Skin of body (tissue), 2 donors: Measurements from ENCODE around the gene FBXO9. TPM values are rescaled to one million over a fixed set of nuclear protein-coding genes. Genes with fewer than 3 reads are reported as not detected.

ENCODE experiments used
- DNase-seq: peaks from one replicate; lab custom pipeline; 2025; lab: John Stamatoyannopoulos, UW
- total RNA-seq: library from RNA; depleted of rRNA; stranded (reverse); fragments of >200 nt; gene quantifications from one replicate; pipeline ENCODE4 v1.2.3, GENCODE V29; 2014

The FBXO9 gene
- total RNA-seq, 1 donor from 2014 or later, result 46.7 TPM

DNA sequence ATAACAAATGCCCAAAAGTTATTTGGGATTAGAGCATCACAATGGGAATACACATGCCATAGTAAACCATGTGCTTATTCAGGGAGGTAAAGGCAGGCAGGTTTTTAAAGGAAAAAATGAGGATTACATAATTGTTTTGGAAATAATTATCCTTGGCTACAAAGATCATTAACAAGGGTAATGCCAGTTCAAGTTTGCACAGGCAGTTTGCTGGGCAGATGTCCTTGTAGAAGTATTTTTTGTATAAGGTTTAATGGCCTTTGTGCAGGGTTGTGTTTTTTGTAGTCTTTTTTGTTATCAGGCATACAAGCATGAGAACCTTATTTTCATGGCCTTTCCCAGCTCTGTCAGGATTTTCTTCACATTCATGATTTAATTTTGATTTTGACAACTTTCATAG, 24.7 kb downstream of the FBXO9 start:
- no peak for DNase-seq

DNA sequence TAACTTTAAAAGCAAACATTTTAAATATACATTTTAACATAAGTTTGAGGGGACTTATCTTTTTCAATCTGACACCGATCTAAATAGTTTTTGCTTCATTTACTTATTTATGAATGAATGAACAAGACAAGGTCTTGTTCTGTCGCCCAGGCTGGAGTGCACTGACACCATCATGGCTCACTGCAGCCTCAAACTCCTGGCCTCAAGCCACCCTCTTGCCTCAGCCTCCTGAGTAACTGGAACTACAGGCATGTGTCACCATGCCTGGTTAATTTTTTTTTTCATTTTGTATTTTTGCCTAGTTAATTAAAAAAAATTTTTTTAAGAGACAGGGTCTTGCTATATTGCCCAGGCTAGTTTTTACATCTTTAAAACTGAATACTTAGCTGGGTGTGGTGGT, 25.4 kb downstream of the FBXO9 start:
- no peak for DNase-seq

DNA sequence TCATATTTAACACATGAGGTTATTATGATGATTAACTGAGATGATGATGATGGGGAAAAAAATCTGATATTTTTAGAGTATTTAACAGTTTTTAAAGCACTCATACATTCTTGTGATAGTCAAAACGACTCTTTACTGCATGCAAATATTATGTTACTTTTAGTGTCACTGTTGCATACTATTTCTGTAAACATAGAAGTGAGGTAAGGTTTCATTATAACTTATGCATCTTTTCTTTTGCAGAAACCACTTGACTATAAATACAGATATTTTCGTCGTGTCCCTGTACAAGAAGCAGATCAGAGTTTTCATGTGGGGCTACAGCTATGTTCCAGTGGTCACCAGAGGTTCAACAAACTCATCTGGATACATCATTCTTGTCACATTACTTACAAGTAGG, 30.1 kb downstream of the FBXO9 start:
- DNase-seq, result no peak

DNA sequence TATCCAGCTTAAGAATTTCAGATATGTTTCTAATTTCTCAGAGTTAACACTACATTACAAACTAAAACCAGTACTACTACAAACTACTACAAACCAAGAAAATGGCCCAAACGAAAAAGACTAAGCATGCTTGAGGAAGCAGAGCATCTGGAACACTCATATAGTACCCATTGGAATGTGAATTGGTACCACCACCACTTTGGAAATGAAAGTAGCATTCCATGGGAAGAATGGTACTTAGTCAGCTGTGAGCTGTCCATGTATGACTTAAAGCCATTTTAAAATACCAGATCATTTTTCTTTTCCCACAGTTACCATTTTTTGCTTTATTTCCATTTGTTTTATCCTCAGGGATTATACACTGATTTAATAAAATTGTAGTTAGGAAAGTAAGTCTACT, 30.5 kb downstream of the FBXO9 start:
- no peak for DNase-seq

DNA sequence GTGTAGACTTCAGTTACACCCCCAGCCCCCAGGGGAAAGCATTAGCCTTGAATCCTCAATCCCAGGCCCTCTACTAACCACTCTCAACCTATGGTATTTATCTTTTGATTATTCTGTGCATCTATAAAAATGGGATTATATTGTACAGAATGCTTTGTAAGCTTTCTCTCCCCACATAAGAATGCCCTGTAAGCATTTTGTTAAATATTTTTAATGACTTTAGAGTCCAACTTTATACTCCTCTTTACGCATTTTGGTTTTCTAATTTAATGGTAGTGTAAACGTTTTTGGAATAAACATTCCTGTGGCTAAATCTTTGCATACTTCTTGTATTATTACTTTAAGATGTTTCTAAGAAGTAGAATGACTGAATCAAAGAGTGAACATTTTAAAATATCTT, 35.4 kb downstream of the FBXO9 start:
- DNase-seq, result no peak

DNA sequence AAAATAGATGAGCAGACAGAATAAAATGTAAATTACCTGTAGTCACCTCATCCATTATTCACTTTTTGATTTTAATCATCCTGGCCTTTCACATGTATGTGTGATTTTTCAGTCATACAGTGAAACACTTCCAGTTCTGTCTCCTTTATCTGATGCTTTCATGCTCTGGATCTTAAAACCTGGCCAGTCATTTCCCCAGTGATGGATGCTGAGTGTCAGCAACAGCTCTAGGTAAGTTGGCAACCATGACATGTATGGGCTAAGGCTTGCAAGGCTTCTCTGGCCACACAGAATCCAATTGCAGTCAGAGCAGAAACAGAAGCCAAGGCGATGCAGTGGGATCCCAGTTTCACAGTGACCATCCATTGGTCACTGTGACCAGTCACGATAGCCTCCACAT, 35.8 kb downstream of the FBXO9 start:
- no peak for DNase-seq

GRCh38 chr6:53103993-53104675, 38.9 kb downstream of the FBXO9 start:
- DNase-seq, result no peak

DNA sequence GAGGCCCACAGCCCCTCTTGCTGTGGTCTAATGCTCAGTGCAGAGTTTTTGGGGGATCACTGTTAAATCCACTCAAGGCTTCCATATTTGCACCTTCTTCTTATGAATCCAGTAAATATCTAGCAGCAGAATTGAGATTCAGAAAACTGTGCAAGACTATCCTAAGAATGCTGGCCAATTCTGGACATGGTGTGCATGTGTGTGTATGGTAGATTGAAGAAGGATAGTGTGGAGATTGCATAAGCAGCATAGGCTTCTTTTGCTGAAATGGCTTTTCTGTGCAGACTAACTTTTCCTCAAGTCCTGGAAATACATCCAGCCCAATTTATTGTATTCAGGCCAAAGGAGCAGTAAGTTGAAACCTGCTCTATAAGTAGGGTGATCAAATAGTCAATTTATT, 39.7 kb downstream of the FBXO9 start:
- DNase-seq, result no peak

DNA sequence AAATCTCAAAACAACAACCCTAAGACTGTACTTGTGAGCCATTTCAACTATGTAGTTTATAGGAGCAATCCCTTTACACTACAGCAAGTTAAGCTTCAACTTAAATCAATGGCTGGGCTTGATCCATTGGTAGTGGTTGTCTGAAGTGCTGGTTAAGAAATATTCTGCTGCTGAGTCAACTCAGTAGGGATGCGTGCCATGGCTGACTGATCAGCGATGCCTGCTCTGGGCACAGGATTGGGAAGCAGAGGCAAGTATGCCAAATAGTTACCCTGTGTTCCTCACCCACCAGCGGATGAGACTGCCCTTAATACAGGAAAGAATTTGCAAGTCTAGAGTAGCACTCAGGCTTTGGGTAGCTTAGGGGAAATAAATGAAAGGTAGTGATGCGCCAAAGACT, 41.9 kb downstream of the FBXO9 start:
- no peak for DNase-seq

- no peak for DNase-seq
Measured at GRCh38 chr6:53109612-53110011, 44.4 kb downstream of the FBXO9 start.

GRCh38 chr6:53111865-53112264, 46.7 kb downstream of the FBXO9 start:
- DNase-seq, result no peak

GRCh38 chr6:53112404-53112803, 47.2 kb downstream of the FBXO9 start:
- DNase-seq, result no peak

DNA sequence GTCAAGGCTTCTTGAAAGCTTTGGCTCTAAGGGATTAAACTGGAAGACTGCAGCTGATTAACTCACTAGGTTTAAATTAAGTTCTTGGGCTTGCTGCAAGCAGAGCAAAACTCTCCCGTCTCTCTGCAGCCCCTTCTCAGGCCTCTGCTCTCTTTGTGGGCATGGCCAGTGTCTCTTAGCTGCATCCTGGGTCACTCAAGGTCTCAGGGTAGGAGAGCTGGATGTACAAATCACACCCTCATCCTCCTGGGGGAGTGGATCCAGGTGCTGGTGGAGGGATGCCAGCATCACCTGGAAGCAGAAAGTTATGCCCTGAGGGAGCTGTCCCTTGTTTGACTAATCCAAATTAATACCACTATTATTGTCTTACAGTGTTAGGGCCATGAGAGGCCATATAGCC, 47.7 kb downstream of the FBXO9 start:
- no peak for DNase-seq

- DNase-seq, result no peak
Measured at GRCh38 chr6:53113742-53114141, 48.5 kb downstream of the FBXO9 start.

DNA sequence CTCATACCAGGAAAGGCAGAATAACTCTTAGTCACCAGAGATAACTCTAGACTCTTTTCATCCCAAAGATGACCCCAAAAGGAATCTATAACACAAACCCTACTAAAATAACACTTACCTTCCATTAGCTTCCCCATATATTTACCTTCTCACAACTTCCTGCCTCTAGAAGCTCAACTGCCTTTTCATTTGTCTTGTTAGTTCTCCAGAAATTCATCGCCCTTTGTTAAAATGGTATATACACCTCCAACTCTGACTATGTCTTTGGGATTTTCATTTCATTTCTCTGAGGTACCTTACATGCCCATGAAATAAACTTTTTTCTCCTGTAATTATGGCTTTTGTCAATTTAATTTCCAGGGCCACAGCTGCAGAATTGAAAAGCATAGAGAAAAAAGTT, 49.9 kb downstream of the FBXO9 start:
- no peak for DNase-seq

- no peak for DNase-seq
Measured at GRCh38 chr6:53115741-53116140, 50.5 kb downstream of the FBXO9 start.

- DNase-seq, result no peak
Measured at GRCh38 chr6:53119349-53119748, 54.1 kb downstream of the FBXO9 start.

- DNase-seq, result no peak
Measured at GRCh38 chr6:53119772-53120409, 54.7 kb downstream of the FBXO9 start.

DNA sequence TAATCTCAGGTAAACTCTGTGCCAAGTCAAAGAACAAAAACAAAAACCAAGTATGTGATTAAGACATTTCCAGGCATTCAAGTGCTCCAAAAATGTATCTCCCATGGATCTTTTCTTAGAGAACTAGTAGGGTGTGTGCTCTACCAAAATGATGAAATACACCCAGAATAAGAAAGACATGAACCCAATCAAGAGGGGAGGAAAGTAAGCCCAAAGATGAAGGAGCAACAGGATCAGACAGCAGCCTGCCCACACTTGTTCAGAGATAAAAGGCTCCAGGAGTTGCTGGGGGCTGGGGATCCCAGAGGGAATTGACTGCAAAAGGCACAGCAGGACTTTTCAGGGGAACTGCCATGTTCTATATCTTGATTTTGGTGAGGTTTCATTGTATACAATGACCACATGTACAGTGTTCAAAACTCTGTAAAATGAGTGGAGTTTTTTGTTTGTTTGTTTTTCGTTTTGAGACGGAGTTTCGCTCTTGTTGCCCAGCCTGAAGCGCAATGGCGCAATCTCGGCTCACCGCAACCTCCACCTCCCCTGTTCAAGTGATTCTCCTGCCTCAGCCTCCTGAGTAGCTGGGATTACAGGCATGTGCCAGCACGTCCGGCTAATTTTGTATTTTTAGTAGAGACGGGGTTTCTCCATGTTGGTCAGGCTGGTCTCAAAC, 59.1 kb downstream of the FBXO9 start:
- DNase-seq, result no peak

DNA sequence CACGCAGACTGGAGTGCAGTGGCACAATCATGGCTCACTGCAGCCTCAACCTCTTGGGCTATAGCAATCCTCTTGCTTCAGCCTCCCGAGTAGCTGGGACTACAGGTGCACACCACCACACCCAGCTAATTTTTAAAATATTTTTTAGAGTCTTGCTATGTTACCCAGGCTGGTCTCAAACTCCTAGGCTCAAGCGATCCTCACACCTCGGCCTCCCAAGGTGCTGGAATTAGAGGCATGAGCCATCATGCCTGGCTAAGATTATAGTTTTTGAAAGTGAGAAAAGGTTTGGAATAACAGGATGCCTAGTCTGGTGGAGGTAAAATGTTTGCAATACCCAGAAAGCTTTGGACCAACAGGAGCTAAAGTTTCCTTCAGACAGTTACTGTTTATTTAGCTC, 60.1 kb downstream of the FBXO9 start:
- DNase-seq, result no peak

GRCh38 chr6:53128842-53129241, 63.6 kb downstream of the FBXO9 start:
- DNase-seq, result no peak

GRCh38 chr6:53130569-53131290, 65.5 kb downstream of the FBXO9 start:
- no peak for DNase-seq
